Motor neuron (in vitro differentiated cells): ENCODE measurements around the gene CDH22. TPM values are rescaled to one million over a fixed set of nuclear protein-coding genes. Genes with fewer than 3 reads are reported as not detected.
A peak's percentile ranks its signal among the peaks of the same experiment; 100 is the strongest.

ENCODE experiments used
- ATAC-seq, 8 experiments: fragments of 200-7000 bp; cut with Tn5 transposase; replicated peaks in 6 of 8; 2 replicates each; pipeline ENCODE4 v1.8.0; 2021; ENCODE audit warnings: mild to moderate bottlenecking in 8 of 8, moderate library complexity in 8 of 8
- H3K27ac ChIP-seq, 2 donors: fragments of 250-450 bp; sonication (Bioruptor Pico); 2 replicates each; pipeline ENCODE4 v1.9.0; 2021; ENCODE audit warnings: antibody characterized with exemption in 2 of 2, mild to moderate bottlenecking in 2 of 2, moderate library complexity in 1 of 2
- H3K4me1 ChIP-seq, 2 donors: fragments of 250-450 bp; sonication (Bioruptor Pico); replicated peaks in 1 of 2; 2 replicates each; pipeline ENCODE4 v1.6.1; 2021; ENCODE audit warnings: antibody characterized with exemption in 2 of 2, mild to moderate bottlenecking in 2 of 2, moderate library complexity in 1 of 2
- H3K4me3 ChIP-seq, 5 donors: fragments of 250-450 bp; sonication (Bioruptor Pico); 2 replicates each; pipeline ENCODE4 v1.9.0; 2021; ENCODE audit warnings: antibody characterized with exemption in 5 of 5, mild to moderate bottlenecking in 5 of 5, moderate library complexity in 4 of 5
- WGBS, 10 experiments: fragments of 450-650 bp; shearing (Covaris generic); methylation state at CpG; one replicate each; pipeline ENCODE4 v1.0.0; 2022; 5-methylcytosine and 5-hydroxymethylcytosine counted together
- in situ Hi-C, 9 experiments: fragments of 400-800 bp; cut with MboI; loops; one replicate each; pipeline ENCODE4 v1.15.0; 2021; ENCODE audit warnings: low sequenced_read_pairs in 9 of 9, low pct_unique_long_range_greater_than_20kb in 2 of 9; ENCODE audit not compliant: unreplicated experiment in 9 of 9
- total RNA-seq, 8 experiments: library from RNA; unstranded; fragments of 300-600 nt; gene quantifications; 2 replicates each; pipeline versions ENCODE4 v1.2.3 to v1.2.4, GENCODE V29; 2022

CDH22 gene
- total RNA-seq, 8 experiments from 2014 or later, result 0.36 to 4.4 (median 2.3) TPM

DNA sequence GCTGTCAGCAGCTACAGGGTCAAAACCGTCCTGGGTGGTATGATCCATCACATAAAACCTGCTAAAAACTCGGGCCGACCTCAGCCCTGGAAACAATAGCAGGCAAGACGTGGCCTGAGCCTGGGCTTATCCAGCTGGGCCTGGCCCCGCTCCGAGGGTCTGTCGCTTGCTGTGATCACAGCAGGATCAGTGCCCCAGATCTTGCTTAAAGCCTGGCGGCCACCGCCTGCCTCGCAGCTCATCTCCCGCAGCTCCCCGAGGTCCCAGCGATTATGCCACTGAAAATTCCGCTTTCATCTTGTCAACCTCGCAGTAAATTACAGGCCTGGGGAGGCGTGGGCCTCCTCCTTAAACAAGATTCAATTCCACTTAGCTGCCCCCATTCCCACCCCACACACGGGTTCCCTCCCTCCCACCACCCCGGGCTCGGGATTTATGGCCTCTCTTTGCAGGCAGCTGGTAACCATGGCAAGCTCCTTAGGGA lies 40.1 kb downstream of the CDH22 start:
- H3K4me1 ChIP-seq, result peaks cover 28 to 32% of the 10 kb centered on the region in 2 donors
- peak in 5 of 8 experiments; percentile 92 to 94 (median 94) for ATAC-seq
- H3K27ac ChIP-seq, result peak overlapping the region; percentile 82 to 89
- in situ Hi-C loops, result no loop called here
- H3K4me3 ChIP-seq, result no peak overlapping the region
- 0 to 6% methylated on average over 3 to 12 of the region's 19 CpGs; no CpG with 5 or more reads in 8 of the 10 experiments for WGBS, 10 experiments

DNA sequence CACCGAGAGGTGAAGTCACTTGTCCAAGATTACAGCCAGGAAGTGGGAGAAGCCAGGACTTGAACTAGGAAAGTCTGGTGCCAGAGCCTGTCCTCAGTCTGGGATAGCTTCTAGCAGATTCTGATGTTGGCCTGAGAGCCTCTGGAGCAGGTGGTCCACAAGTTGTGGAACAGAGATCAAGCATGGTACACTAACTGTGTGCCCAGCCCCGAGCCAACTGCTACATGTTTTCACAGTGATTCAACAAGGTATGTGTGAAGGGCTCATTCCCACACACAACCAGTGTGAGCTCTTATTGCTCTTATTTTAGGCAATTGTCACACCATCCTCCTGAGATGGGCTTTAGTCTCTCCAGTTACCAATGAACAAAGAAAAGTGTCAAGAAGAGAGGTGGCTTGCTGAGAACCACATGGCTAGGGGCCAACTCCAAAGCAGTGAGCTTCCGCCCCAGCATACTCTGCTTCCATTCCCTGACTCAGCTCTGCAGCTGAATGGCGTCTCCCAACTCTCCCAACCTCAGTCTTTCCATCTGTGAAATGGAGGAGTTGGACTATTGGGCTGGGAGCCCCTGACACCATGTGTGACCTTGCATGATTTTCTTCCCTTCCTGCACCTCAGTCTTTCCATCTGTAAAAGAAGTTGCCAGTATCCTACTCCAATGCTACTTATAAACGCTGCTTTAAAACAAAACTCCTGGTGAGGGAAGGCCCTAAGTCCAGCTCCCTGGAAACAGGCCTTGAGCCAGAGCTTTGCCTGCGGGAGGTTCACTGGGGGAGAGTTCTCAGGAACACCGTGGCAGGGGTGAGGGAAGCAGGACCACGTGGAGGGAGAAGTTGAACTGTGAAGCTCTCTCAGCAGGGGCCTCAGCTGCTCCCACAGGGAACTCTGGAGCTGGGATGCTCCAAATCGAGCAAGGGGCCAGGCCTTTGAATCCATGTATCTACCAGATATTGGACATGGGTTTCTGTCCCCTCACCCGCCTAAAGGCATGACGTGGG lies 40.9 kb downstream of the CDH22 start:
- in situ Hi-C loops, result no loop called here
- peak overlapping the region; percentile 82 to 89 for H3K27ac ChIP-seq
- peak in 2 of 8 experiments; percentile 9 to 35 for ATAC-seq
- H3K4me3 ChIP-seq, result no peak overlapping the region
- peaks cover 28 to 32% of the 10 kb centered on the region in 2 donors for H3K4me1 ChIP-seq
- 31 to 100% (median 58%) methylated on average over 1 to 8 of the region's 11 CpGs; no CpG with 5 or more reads in 2 of the 10 experiments for WGBS, 10 experiments

DNA sequence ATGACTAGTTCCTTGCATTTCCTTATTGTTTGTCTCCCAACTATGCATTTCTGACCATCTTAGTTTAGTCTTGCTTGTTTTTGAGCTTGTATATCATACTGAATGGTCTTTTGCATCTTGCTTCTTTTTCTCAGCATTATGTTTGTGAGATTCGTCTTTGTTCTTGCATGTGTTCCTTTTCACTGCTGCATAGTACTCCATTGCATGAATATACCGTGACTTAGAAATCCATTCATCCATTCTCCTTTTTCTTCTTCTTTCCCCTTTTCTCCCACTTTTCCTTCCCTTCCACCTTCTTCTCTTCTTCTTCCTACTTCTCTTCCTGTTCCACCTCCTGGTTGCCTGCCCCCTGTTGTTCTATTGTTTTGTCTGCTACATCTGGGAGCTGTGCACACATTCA lies 42.8 kb downstream of the CDH22 start:
- WGBS, 10 experiments, result 42 to 100% (median 85%) methylated on average over 2 of the region's 2 CpGs
- in situ Hi-C loops, result no loop called here
- Histone ChIP-seq H3K27ac (no peak overlapping the region), H3K4me3 (no peak overlapping the region), H3K4me1 (peaks cover 26 to 28% of the 10 kb centered on the region in 2 donors)
- ATAC-seq, result no peak

DNA sequence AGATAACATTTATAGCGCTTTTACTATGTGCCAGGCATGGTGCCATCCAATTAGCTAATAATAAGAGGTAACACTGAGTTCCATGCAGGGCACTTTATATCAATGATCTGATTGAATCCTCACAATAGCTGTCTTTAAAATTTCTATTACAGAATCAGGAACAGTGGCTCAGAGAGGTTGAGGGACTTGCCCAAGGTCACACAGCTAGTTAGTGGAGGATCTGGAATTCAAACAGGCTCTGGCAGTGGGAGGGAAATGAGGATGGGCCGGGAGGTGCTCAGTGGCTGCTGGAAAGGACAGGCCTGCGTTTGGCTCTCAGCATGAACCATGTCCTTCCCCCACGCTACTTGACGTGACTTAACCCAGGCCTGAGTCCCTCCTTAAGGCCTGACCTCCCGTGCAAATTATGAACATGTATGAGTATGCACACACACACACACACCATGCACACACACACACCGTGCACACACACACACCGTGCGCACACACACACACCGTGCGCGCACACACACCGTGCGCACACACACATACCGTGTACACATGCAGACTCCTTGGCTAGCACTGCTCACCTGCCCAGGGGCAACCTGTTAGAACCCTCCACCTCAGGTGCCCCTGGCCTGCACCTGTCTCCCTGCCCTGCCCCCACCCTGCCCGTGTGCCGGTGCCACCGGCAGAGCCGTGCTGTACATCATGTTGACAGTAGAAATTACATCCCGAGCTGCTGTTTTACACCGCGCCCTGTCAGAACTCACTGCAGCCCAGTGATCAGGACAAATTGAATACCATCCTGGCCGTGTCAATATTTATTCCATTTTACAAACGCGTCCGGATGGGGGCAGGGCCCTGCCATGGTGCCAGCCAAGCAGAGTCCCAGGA lies 43.7 kb downstream of the CDH22 start:
- Histone ChIP-seq H3K4me3 (no peak overlapping the region), H3K4me1 (peaks cover 20 to 21% of the 10 kb centered on the region in 2 donors), H3K27ac (no peak overlapping the region)
- 25 to 100% (median 71%) methylated on average over 1 to 12 of the region's 26 CpGs; no CpG with 5 or more reads in 1 of the 10 experiments for WGBS, 10 experiments
- no peak for ATAC-seq
- in situ Hi-C loops, result no loop called here

DNA sequence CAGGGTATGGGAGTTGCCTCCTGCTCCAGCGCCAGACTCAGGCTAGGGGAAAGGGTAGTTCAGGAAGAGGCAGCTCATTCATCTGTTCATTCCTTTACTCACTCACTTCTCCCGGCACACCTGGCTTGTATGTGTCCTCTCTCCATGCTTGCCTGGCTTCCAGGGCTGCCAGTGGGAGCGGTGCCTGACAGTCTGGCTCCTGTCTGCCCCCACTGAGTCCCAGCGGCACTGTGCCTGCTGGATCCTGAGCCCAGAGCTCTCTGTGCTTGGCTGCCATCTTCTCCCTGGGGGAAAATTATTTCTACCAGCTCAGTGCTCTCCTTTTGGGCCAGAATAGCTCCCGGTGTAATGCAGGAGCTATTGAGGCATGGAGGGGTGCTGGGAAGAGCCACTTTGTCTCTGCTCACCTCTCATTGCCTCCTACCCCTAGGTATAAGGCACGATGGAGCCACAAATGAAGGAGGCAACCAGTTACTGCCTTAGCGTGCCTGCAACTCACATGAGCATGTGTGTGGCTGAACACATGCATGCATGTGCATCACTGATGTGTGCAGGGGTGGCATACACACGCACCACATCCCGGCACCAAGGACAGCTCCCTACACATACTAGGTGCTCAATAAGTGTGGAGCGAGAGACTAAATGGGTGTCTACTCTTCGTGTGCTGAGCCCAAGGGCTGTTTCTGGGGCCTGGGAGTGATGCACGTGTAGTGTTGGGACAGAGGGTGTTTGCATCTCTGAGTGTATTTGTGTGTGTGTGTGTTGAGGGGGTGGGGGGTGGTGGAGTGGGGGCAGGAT lies 46.6 kb downstream of the CDH22 start:
- in situ Hi-C loops, result no loop called here
- Histone ChIP-seq H3K27ac (no peak overlapping the region), H3K4me3 (no peak overlapping the region), H3K4me1 (peaks cover 0 to 3% of the 10 kb centered on the region in 2 donors)
- 0 to 83% (median 76%) methylated on average over 1 to 7 of the region's 12 CpGs; no CpG with 5 or more reads in 3 of the 10 experiments for WGBS, 10 experiments
- no peak for ATAC-seq

DNA sequence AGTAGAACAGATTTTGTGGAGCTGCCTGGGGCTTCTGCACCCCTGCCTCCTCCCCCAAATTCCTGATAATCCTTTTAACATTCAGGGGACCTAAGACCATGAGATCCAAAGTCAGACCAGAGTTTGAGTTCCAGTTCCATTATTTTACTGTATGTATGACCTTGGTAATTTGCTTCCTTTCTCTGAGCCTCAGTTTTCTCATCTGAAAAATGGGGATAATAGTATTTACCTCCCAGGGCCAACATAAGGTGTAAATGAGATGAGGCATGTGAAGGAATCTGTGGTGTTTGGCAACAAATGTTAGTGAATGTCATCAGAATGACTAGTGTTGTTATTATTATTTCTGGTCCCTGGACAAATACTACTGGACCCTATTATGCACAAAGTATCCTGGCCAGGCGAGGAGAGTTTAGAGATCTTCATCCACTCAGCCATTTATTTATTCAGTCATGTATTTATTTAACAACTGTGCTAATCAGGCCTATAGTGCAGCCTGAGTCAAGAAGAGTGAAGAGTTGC lies 47.3 kb downstream of the CDH22 start:
- in situ Hi-C loops, result no loop called here
- WGBS, 10 experiments, result 17 to 100% (median 67%) methylated on average over 1 of the region's 1 CpG; no CpG with 5 or more reads in 6 of the 10 experiments
- ATAC-seq, result no peak
- Histone ChIP-seq H3K27ac (no peak overlapping the region), H3K4me3 (no peak overlapping the region), H3K4me1 (peaks cover 0 to 3% of the 10 kb centered on the region in 2 donors)

DNA sequence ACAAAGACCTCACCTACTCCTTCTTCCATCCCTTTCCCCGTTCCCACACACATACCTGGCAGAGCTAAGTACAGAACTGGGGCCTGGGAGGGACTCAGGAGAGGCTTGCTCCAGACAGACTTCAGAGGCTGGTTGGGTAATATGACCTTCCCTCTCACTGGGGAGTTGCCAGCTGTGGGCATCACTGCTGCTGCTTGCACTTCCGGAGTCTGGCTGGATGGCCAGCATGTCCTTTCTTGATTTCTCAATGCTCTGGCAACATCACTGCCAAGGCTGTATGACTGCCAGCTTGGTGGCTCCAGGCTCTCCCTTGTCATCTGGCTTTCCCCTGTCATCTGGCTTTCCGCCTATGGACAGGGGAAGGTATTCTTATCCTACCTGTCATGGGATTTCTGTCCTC lies 47.8 kb downstream of the CDH22 start:
- in situ Hi-C loops, result no loop called here
- H3K27ac ChIP-seq, result no peak overlapping the region
- H3K4me3 ChIP-seq, result no peak overlapping the region
- no peak for ATAC-seq
- peaks cover 3 to 6% of the 10 kb centered on the region in 2 donors for H3K4me1 ChIP-seq
- 0 to 100% (median 94%) methylated on average over 1 to 2 of the region's 3 CpGs; no CpG with 5 or more reads in 2 of the 10 experiments for WGBS, 10 experiments

DNA sequence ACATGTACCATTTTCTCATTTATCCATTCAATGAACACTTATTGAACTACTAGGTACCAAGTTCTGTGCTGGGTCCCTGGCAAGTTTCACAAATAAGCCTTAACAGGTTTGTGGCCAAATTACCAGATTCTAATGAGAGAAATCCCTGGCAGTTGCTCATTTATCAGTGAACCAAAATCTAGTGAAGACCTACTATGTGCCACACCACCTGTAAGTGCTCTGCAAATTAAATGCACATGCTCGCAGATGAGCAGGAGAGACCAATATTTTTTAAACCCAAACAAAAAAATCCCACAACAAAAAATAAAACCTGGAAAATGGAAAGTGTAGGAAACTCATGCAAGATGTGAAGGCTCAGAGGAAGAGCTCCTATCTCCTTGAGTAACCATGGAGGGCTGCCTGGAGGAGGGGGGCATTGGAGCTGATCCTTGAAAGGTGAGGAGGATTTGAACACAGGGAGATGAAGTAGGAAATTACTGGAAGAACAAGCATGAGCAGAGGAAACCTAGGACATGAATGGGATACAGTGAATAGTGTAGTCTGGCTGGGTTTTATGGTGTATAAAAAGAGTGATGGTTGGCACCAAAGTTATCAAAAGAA lies 48.9 kb downstream of the CDH22 start:
- no peak overlapping the region for H3K27ac ChIP-seq
- H3K4me3 ChIP-seq, result no peak overlapping the region
- ATAC-seq, result no peak
- in situ Hi-C loops, result no loop called here
- peaks cover 2 to 5% of the 10 kb centered on the region in 2 donors for H3K4me1 ChIP-seq
- 0 to 100% (median 81%) methylated on average over 1 of the region's 1 CpG; no CpG with 5 or more reads in 4 of the 10 experiments for WGBS, 10 experiments

DNA sequence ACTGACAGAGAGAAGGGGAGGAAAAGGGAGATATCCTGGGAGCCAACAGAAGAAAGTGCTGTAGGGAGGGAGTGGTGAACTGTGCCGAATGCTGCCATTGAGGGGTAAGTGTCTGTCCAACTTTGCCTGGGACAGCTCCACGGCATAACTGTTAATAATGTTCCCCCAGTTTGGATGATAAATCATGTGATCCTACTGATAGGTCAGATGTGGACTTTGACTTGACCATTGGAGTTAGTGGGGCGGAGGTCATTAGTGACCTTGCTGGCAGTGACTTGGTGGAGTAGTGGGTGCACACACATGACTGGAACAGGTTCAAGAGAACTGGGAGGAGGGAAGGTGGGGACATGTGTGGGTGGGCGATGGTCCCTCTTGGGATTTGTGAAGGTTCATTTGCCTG lies 50.4 kb downstream of the CDH22 start:
- 42 to 64% (median 64%) methylated on average over 2 to 3 of the region's 4 CpGs; no CpG with 5 or more reads in 7 of the 10 experiments for WGBS, 10 experiments
- Histone ChIP-seq H3K27ac (no peak overlapping the region), H3K4me1 (peaks cover 5 to 13% of the 10 kb centered on the region in 2 donors), H3K4me3 (no peak overlapping the region)
- no peak for ATAC-seq
- in situ Hi-C loops, result no loop called here

DNA sequence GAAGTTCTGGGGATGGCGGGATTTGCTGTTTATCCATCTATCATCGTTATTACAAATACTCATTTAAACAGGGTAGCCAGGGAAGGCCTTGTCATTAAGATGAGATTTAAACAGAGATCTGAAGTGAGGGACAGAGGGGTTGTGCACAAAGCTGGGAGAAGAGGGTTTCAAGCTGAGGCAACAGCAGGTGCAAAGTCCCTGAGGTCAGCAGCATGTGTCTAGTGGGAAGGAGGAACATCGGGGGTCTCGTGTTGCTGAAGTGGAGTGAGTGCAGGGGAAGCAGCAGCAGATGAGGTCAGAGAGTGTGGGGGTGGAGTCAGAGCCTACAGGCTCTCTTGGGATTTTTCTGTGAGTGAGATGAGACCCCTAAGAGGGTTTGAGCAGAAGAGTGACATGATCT lies 52.0 kb downstream of the CDH22 start:
- 20 to 100% (median 61%) methylated on average over 1 to 3 of the region's 4 CpGs; no CpG with 5 or more reads in 2 of the 10 experiments for WGBS, 10 experiments
- in situ Hi-C loops, result no loop called here
- peaks cover 17 to 28% of the 10 kb centered on the region in 2 donors for H3K4me1 ChIP-seq

DNA sequence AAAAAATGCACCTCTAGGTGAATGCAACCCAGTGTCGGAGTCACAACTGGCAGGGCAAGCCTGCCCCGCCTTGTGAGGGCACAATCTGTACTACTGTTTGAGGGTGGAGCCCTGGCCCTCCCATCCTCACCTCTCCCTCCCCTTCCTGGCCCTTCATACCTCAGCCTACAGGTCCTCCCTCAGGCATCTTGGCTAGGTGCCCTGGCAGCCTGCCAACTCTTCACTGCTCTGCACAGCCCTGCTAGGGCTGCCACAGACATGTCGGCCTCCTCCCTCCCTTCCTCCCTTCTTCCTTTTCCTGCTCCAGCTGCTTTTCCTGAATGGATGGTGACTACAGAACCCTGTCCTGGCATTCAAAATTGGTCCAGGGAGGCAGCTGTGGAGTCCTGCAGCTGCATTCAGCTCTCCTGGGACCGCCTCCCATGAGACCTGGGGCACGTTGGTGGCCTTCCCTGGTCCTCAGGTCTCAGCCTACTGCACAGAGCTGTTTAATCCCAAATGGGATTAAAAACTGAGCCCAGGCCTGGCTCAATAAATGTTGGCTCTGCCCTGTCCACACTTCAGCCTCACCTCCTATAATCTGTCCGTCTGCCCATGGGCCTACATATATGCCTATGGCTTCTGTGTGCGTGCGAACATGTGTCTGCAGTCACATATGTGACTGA lies 52.7 kb downstream of the CDH22 start:
- in situ Hi-C loops, result no loop called here
- peak; percentile 34 to 91 (median 83) for ATAC-seq
- no peak overlapping the region for H3K4me3 ChIP-seq
- H3K27ac ChIP-seq, result no peak overlapping the region
- 15 to 86% (median 60%) methylated on average over 1 to 6 of the region's 8 CpGs; no CpG with 5 or more reads in 1 of the 10 experiments for WGBS, 10 experiments
- H3K4me1 ChIP-seq, result peaks cover 18 to 33% of the 10 kb centered on the region in 2 donors

More for the DNA sequence above, 52.0 kb downstream of the CDH22 start:
- H3K27ac ChIP-seq, result no peak overlapping the region
- H3K4me3 ChIP-seq, result no peak overlapping the region
- ATAC-seq, result no peak
